ENCODE data around the gene ANKRD11.
"Not testable (repeated sequence)": the region's sequence is repeated elsewhere in the genome, so short reads cannot be mapped to it uniquely, and the experiment has no call there.

ANKRD11 gene

DNA sequence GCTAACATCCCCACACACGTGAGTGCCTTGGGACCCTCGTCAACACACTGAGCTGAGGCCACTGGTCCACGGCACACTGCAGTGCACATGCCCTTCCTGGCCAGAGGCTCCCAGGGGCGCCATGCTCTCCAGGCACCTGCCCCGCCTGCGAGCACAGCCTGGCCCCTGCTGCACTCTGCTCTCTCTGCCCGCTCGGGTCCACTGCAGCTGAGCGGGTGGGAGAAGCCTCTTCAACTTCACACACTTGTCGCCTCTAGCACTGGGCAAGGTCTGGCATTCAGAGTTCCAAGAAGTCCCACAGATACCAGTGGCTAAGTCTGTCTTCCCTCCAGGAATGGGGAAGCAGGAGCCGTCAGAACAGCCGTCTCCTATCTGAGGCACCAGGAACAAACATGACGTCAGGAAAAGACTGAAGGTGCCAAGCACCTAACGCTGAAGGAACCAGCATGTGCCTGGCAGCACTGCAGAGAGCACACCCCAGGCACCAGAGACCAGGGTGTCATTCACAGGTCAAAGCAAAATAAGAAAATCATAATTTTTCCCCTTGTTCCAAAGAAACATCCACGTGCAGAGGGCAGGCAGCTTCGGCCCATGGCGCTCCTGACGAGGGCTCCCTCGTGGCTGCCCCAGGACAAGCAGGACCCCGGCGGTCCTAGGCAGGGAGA is 189.9 kb downstream of the ANKRD11 start:
- H3K4me2 ChIP-seq (ENCODE audit: low read depth, low read length, poor library complexity, severe bottlenecking), result no peak overlapping the region
- TF ChIP-seq EZH2phosphoT487 (conservative IDR thresholded peaks at IDR 0.05; ENCODE audit: low read length), result no peak
- TF ChIP-seq, protein P1, sequence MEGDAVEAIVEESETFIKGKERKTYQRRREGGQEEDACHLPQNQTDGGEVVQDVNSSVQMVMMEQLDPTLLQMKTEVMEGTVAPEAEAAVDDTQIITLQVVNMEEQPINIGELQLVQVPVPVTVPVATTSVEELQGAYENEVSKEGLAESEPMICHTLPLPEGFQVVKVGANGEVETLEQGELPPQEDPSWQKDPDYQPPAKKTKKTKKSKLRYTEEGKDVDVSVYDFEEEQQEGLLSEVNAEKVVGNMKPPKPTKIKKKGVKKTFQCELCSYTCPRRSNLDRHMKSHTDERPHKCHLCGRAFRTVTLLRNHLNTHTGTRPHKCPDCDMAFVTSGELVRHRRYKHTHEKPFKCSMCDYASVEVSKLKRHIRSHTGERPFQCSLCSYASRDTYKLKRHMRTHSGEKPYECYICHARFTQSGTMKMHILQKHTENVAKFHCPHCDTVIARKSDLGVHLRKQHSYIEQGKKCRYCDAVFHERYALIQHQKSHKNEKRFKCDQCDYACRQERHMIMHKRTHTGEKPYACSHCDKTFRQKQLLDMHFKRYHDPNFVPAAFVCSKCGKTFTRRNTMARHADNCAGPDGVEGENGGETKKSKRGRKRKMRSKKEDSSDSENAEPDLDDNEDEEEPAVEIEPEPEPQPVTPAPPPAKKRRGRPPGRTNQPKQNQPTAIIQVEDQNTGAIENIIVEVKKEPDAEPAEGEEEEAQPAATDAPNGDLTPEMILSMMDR (IDR thresholded peaks at IDR 0.05; ENCODE audit: insufficient read depth, low read length, poor library complexity, severe bottlenecking), result no peak
- no peak overlapping the region for H3K9ac ChIP-seq (ENCODE audit: low read length)
- H3K36me3 ChIP-seq (ENCODE audit: low read length), result no peaks in the 10 kb centered on the region
- peaks cover 26% of the 10 kb centered on the region; the same call in 1 of the 2 replicates for H3K79me2 ChIP-seq (ENCODE audit: insufficient read depth, low read length)
- H3K9me3 ChIP-seq (ENCODE audit: insufficient read depth, low read length), result no peaks in the 10 kb centered on the region
- no peaks in the 10 kb centered on the region for H3K27me3 ChIP-seq (ENCODE audit: low read length)
- H4K20me1 ChIP-seq (ENCODE audit: low read depth, low read length), result no peaks in the 10 kb centered on the region
- no peaks in the 10 kb centered on the region for H3K9me2 ChIP-seq (replicated peaks; ENCODE audit: insufficient read depth, low read length)
- no peak overlapping the region for H2AFZ ChIP-seq (ENCODE audit: low read depth, low read length, severe bottlenecking)
- no peak overlapping the region for H3K4me3 ChIP-seq (ENCODE audit: insufficient read depth, low read length, poor library complexity, severe bottlenecking)
- no peak overlapping the region for H3K27ac ChIP-seq (ENCODE audit: low read depth, low read length)
- no peaks in the 10 kb centered on the region for H3F3A ChIP-seq (ENCODE audit: insufficient read depth)

- not testable (repeated sequence) for H2AFZ ChIP-seq (ENCODE audit: low read depth, low read length, severe bottlenecking); H4K20me1 ChIP-seq (ENCODE audit: low read depth, low read length); H3K9ac ChIP-seq (ENCODE audit: low read length); H3K4me2 ChIP-seq (ENCODE audit: low read depth, low read length, poor library complexity, severe bottlenecking); H3K9me2 ChIP-seq (replicated peaks; ENCODE audit: insufficient read depth, low read length); H3K9me3 ChIP-seq (ENCODE audit: insufficient read depth, low read length); H3K36me3 ChIP-seq (ENCODE audit: low read length); H3K27ac ChIP-seq (ENCODE audit: low read depth, low read length); H3K27me3 ChIP-seq (ENCODE audit: low read length); H3K4me3 ChIP-seq (ENCODE audit: insufficient read depth, low read length, poor library complexity, severe bottlenecking); H3F3A ChIP-seq (ENCODE audit: insufficient read depth)
- H3K79me2 ChIP-seq (ENCODE audit: insufficient read depth, low read length), result peaks cover 26% of the 10 kb centered on the region; the same call in 1 of the 2 replicates
These were observed 190.8 kb downstream of the ANKRD11 start for GRCh38 chr16:89299357-89300111.

DNA sequence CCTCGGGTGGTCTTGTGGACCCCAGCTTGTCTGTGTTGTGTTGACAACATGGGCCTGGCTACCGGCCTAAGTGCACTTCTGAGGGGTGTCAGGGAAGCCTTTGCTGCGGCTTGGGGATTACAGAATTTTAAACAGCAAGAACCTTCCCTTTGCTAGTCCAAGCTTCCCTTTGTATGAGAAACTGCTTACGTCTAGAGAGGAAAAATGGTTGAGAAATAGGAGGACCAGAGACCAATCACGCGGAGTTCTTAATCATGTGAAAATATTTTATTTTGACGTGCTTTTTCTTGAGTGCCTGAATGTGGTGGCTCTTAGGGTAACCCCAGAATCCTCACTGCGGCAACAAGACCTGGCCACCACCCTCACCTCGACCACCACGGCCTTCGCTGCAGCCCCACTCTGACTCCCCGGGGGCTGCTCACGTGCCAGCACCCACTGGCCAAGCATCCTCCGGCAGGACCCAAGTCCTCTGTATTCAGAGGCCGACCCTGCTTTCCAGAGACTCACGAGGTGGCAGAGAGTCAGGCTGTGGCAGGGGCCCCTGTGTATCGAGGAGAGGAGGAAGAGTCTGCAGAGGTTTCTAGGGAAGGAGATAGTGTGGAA is 191.6 kb downstream of the ANKRD11 start:
- Histone ChIP-seq H3F3A (ENCODE audit: insufficient read depth) (no peaks in the 10 kb centered on the region), H2AFZ (ENCODE audit: low read depth, low read length, severe bottlenecking) (no peak overlapping the region), H3K4me3 (ENCODE audit: insufficient read depth, low read length, poor library complexity, severe bottlenecking) (no peak overlapping the region), H4K20me1 (ENCODE audit: low read depth, low read length) (no peaks in the 10 kb centered on the region), H3K27ac (ENCODE audit: low read depth, low read length) (no peak overlapping the region), H3K79me2 (ENCODE audit: insufficient read depth, low read length) (peaks cover 26% of the 10 kb centered on the region; the same call in 1 of the 2 replicates), H3K27me3 (ENCODE audit: low read length) (no peaks in the 10 kb centered on the region), H3K4me2 (ENCODE audit: low read depth, low read length, poor library complexity, severe bottlenecking) (no peak overlapping the region), H3K36me3 (ENCODE audit: low read length) (no peaks in the 10 kb centered on the region), H3K9me2 (replicated peaks; ENCODE audit: insufficient read depth, low read length) (no peaks in the 10 kb centered on the region), H3K9me3 (ENCODE audit: insufficient read depth, low read length) (no peaks in the 10 kb centered on the region), H3K9ac (ENCODE audit: low read length) (no peak overlapping the region)
- TF ChIP-seq, protein P1 (IDR thresholded peaks at IDR 0.05; ENCODE audit: insufficient read depth, low read length, poor library complexity, severe bottlenecking), result no peak
- no peak for TF ChIP-seq EZH2phosphoT487 (conservative IDR thresholded peaks at IDR 0.05; ENCODE audit: low read length)

Data from SU-DHL-6 (cell line).